Hepatocyte (in vitro differentiated cells): ENCODE measurements around the gene DR1. TPM values are rescaled to one million over a fixed set of nuclear protein-coding genes. Genes with fewer than 3 reads are reported as not detected.
"Not testable (repeated sequence)": the region's sequence is repeated elsewhere in the genome, so short reads cannot be mapped to it uniquely, and the experiment has no call there.

ENCODE experiments used
- DNase-seq: peaks from one replicate; pipeline ENCODE4 v3.0.0-alpha.2; 2016; ENCODE audit warnings: low spot score
- H2AFZ ChIP-seq: fragments of 200-600 bp; sonication (generic); 2 replicates; pipeline ENCODE4 v1.6.0; 2016; ENCODE audit warnings: antibody characterized with exemption, mild to moderate bottlenecking
- H3K27ac ChIP-seq: fragments of 200-600 bp; sonication (generic); 2 replicates; pipeline ENCODE4 v1.5.1; 2016; ENCODE audit warnings: mild to moderate bottlenecking
- H3K27me3 ChIP-seq: fragments of 200-600 bp; sonication (generic); 2 replicates; pipeline ENCODE4 v1.6.1; 2016
- H3K36me3 ChIP-seq: fragments of 200-600 bp; sonication (generic); replicated peaks from 2 replicates; pipeline ENCODE4 v1.5.1; 2016; ENCODE audit warnings: low read depth; ENCODE audit not compliant: insufficient read depth
- H3K4me1 ChIP-seq: fragments of 200-600 bp; sonication (generic); 2 replicates; pipeline ENCODE4 v1.5.1; 2016; ENCODE audit warnings: mild to moderate bottlenecking, moderate library complexity; ENCODE audit not compliant: insufficient read depth
- H3K4me2 ChIP-seq: fragments of 200-600 bp; sonication (generic); 2 replicates; pipeline ENCODE4 v1.6.0; 2016
- H3K4me3 ChIP-seq: fragments of 200-600 bp; sonication (generic); 2 replicates; pipeline ENCODE4 v1.5.1; 2016; ENCODE audit warnings: mild to moderate bottlenecking
- H3K79me2 ChIP-seq: fragments of 200-600 bp; sonication (generic); 2 replicates; pipeline ENCODE4 v1.6.0; 2017; ENCODE audit warnings: mild to moderate bottlenecking
- H3K9me2 ChIP-seq: fragments of 200-600 bp; sonication (generic); replicated peaks from 2 replicates; pipeline ENCODE4 v1.6.0; 2017; ENCODE audit warnings: mild to moderate bottlenecking; ENCODE audit not compliant: insufficient read depth
- H3K9me3 ChIP-seq: fragments of 200-600 bp; sonication (generic); 2 replicates; pipeline ENCODE4 v1.5.1; 2016; ENCODE audit warnings: low read depth, mild to moderate bottlenecking
- H4K20me1 ChIP-seq: fragments of 200-600 bp; sonication (generic); 2 replicates; pipeline ENCODE4 v1.6.0; 2016; ENCODE audit warnings: mild to moderate bottlenecking; ENCODE audit not compliant: insufficient read depth, poor library complexity, severe bottlenecking
- EZH2 ChIP-seq: fragments of 200-600 bp; sonication (generic); IDR thresholded peaks from 2 replicates; pipeline ENCODE4 v1.6.1; 2016; ENCODE audit warnings: antibody characterized with exemption, mild to moderate bottlenecking, borderline replicate concordance
- EZH2phosphoT487 ChIP-seq: fragments of 200-600 bp; sonication (generic); IDR thresholded peaks from one replicate; pipeline ENCODE4 v1.6.1; 2018; ENCODE audit warnings: antibody characterized with exemption, mild to moderate bottlenecking, low read depth, moderate library complexity; ENCODE audit not compliant: unreplicated experiment, severe bottlenecking
- WGBS: methylation state at CpG from one replicate; pipeline ENCODE4 v1.1.6; 2016; ENCODE audit warnings: low lambda C conversion rate; ENCODE audit errors: missing lambda C conversion rate; 5-methylcytosine and 5-hydroxymethylcytosine counted together
- polyA plus RNA-seq: library from polyadenylated mRNA; unstranded; fragments of >200 nt; fragmentation: Nextera tagmentation; extraction: Ambion mirVana; gene quantifications from 2 replicates; pipeline ENCODE4 v1.2.1, GENCODE V29; 2016
- total RNA-seq: library from RNA; depleted of rRNA; stranded (reverse); fragments of >200 nt; gene quantifications from 2 replicates; pipeline ENCODE4 v1.2.3, GENCODE V29; 2014
- TF ChIP-seq, protein P1 (sequence below): fragments of 200-600 bp; sonication (generic); IDR thresholded peaks from 2 replicates; pipeline ENCODE4 v1.5.1; 2016; ENCODE audit warnings: antibody characterized with exemption, mild to moderate bottlenecking; ENCODE audit not compliant: poor library complexity

Gene DR1
- total and polyA plus RNA-seq, 2 experiments from 2014 or later: 28.2 to 42.3 TPM

DNA sequence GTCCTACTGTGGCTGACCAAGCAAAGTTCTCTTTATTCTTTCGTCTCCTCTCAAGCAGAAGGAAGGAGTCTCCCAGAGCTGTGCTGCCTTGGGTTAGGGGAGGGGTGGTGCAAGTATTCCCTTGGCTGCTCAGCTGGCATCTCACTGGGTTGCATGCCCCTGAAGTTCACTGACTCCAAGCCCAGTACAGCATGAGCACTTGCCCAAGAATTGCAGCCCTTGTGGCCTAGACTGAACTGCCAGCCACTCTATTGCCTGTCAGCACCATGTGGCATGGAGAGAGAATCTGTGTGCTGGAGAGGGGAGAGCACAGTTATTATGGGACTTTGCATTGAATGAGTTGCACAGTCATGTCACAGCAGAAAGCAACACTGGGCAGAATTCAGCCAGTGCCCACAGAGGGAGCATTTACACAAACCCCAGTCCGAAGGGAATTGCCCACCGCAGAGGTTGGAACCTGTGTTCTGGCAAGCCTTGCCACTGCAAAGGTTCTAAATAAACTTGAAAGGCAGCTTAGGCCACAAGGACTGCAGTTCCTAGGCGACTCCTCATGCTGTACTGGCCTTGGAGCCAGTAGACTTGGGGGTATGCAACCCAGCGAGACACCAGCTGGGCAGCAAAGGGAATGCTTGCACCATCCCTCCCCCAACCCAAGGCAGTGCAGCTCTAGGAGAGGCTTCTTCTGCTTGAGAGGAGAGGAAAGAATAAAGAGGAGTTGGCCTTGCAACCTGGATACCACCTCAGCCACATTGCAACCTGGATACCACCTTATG is 28.8 kb downstream of the DR1 start:
- Histone ChIP-seq H2AFZ (no peak overlapping the region), H3K27ac (no peak overlapping the region), H3K4me1 (no peaks in the 10 kb centered on the region), H3K4me3 (no peak overlapping the region), H4K20me1 (no peaks in the 10 kb centered on the region), H3K9me3 (peaks cover 5% of the 10 kb centered on the region), H3K79me2 (no peaks in the 10 kb centered on the region), H3K36me3 (no peaks in the 10 kb centered on the region), H3K4me2 (no peak overlapping the region), H3K9me2 (no peaks in the 10 kb centered on the region), H3K27me3 (no peaks in the 10 kb centered on the region)
- TF ChIP-seq, protein P1, sequence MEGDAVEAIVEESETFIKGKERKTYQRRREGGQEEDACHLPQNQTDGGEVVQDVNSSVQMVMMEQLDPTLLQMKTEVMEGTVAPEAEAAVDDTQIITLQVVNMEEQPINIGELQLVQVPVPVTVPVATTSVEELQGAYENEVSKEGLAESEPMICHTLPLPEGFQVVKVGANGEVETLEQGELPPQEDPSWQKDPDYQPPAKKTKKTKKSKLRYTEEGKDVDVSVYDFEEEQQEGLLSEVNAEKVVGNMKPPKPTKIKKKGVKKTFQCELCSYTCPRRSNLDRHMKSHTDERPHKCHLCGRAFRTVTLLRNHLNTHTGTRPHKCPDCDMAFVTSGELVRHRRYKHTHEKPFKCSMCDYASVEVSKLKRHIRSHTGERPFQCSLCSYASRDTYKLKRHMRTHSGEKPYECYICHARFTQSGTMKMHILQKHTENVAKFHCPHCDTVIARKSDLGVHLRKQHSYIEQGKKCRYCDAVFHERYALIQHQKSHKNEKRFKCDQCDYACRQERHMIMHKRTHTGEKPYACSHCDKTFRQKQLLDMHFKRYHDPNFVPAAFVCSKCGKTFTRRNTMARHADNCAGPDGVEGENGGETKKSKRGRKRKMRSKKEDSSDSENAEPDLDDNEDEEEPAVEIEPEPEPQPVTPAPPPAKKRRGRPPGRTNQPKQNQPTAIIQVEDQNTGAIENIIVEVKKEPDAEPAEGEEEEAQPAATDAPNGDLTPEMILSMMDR: no peak
- TF ChIP-seq EZH2phosphoT487: no peak
- no peak for TF ChIP-seq EZH2
- 99% methylated on average over 5 of the region's 5 CpGs for WGBS
- no peak for DNase-seq

DNA sequence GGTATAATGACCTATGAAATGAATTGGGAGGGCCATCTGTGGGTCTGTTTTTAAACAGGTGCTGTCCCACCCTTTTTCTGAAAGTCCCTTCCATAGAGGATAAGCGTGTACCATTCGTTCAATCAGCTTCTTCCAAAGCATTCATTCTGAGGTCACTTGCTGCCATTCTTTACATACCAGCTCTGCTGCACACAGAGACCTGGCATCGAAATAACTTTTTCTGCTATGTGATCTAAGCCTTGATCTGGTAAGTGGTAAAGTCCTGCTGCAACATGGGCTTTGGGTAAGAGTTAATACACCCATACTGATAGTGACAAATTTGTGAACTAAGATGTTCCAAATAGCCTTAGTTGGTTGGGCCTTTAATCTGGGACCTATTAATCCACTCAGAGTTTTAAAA is 38.9 kb downstream of the DR1 start:
- Histone ChIP-seq H4K20me1 (no peaks in the 10 kb centered on the region), H3K4me3 (no peak overlapping the region), H3K27ac (no peak overlapping the region), H3K9me3 (no peaks in the 10 kb centered on the region), H2AFZ (no peak overlapping the region), H3K4me2 (no peak overlapping the region), H3K27me3 (no peaks in the 10 kb centered on the region), H3K9me2 (no peaks in the 10 kb centered on the region), H3K36me3 (no peaks in the 10 kb centered on the region), H3K4me1 (no peaks in the 10 kb centered on the region), H3K79me2 (no peaks in the 10 kb centered on the region)
- WGBS: 94% methylated on average over 3 of the region's 3 CpGs
- DNase-seq: no peak
- no peak for TF ChIP-seq EZH2

DNA sequence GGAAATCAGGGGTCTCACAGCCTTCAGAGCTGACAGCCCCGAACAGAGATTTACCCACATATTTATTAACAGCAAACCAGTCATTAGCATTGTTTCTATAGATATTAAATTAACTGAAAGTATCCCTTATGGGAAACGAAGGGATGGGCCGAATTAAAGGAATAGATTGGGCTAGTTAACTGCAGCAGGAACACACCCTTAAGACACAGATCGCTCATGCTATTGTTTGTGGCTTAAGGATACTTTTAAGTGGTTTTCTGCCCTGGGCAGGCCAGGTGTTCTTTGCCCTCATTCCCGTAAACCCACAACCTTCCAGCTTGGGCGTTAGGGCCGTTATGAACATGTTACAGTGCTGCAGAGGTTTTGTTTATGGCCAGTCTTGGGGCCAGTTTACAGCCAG is 40.6 kb downstream of the DR1 start:
- not testable (repeated sequence) for H3K79me2 ChIP-seq, H3K9me3 ChIP-seq, H3K36me3 ChIP-seq, H3K4me2 ChIP-seq, H3K27ac ChIP-seq, H3K4me3 ChIP-seq, H3K9me2 ChIP-seq, H3K4me1 ChIP-seq, H4K20me1 ChIP-seq, H2AFZ ChIP-seq, H3K27me3 ChIP-seq, DNase-seq
- 91% methylated on average over 7 of the region's 7 CpGs for WGBS

DNA sequence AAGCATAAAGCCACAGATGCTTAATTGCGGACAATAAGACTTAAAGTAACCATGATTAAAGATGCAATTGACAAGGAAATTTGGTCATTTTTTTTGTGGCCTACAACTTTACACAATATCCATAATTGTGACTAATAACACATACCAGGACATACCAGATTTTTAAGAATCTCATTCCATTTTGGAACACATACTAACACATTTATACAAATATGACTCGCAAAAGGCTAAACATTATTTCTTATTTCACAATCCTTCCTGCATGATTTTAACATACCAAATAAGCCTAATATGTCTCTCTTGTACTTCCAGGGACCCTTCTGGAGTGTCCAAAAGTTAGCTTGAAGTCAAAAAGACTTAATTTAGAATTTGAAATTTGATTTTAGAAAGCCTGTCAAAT is 48.8 kb downstream of the DR1 start:
- DNase-seq: no peak
- no peak overlapping the region for H2AFZ ChIP-seq
- no peaks in the 10 kb centered on the region for H3K79me2 ChIP-seq
- H4K20me1 ChIP-seq: no peaks in the 10 kb centered on the region
- H3K27me3 ChIP-seq: no peaks in the 10 kb centered on the region
- no peak for TF ChIP-seq EZH2phosphoT487
- TF ChIP-seq EZH2: no peak
- TF ChIP-seq, protein P1: no peak
- 93% methylated on average over 2 of the region's 2 CpGs for WGBS
- H3K4me3 ChIP-seq: no peak overlapping the region
- no peaks in the 10 kb centered on the region for H3K9me3 ChIP-seq
- no peaks in the 10 kb centered on the region for H3K9me2 ChIP-seq
- no peak overlapping the region for H3K27ac ChIP-seq
- no peaks in the 10 kb centered on the region for H3K36me3 ChIP-seq
- no peak overlapping the region for H3K4me2 ChIP-seq
- H3K4me1 ChIP-seq: no peaks in the 10 kb centered on the region
